ENCODE measurements around the gene NPRL2. TPM values are rescaled to one million over a fixed set of nuclear protein-coding genes. Genes with fewer than 3 reads are reported as not detected.

NPRL2 gene
- total and polyA plus RNA-seq, 2 of the 13 experiments (the other 11 are each of a cell fraction or from before 2014, with no cell fraction given): 30.6 to 51.4 TPM

DNA sequence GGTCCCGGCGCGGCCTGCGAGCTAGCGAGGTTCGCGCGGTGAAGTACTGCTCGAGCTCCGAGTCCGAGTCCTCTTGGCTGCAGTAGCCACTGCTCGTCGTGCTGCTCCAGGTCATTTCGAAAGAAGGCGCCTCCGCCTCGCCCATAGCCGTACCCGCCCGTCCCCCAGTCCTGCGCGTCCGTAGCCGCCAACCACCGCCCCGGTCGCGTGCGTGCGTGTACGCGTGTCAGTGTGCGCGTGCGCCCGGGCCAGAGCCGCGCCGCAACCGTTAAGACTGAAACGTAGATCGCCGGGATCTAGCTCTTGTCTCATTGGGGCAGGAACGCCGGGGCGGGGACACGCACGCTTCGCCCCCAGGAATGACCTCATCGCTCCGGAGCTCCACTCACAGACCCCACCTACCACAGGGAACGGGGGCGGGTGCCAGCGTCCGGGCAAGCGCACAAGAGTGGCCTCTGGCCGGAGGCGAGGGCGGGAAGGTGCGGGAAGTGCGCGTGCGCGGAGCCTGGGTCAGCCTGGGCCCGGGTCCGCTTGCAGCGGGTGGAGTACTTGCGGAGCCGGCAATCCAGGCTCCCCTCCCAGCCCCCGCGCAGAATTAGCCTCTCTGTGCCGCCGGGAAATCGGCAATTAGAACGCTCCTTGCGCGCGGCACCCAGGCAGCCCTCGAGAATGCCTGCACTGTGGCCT is 13.3 kb downstream of the NPRL2 start (continued):
- TF ChIP-seq HNF1A (IDR thresholded peaks at IDR 0.05; ENCODE audit: low read depth) (no peak), HNF1A (CRISPR knock-in tag; IDR thresholded peaks at IDR 0.05; ENCODE audit: borderline replicate concordance) (0 out of 2 replicates have a peak, but pooled peaks have one; percentile 50), ZNF382 (CRISPR knock-in tag; IDR thresholded peaks at IDR 0.05; ENCODE audit: borderline replicate concordance) (no peak), ZC3H13 (CRISPR knock-in tag; IDR thresholded peaks at IDR 0.05) (peak; percentile 92), ZNF235 (CRISPR knock-in tag; IDR thresholded peaks at IDR 0.05; ENCODE audit: borderline replicate concordance) (peak; percentile 94; the same call in 1 of the 2 replicates), ZNF33B (CRISPR knock-in tag; IDR thresholded peaks at IDR 0.05) (no peak; the same call in 1 of the 2 replicates), ZNF282 (IDR thresholded peaks at IDR 0.05; ENCODE audit: partially characterized antibody) (no peak), SRSF4 (IDR thresholded peaks at IDR 0.05; ENCODE audit: low read depth, low read length, poor library complexity, severe bottlenecking) (no peak), ZNF136 (CRISPR knock-in tag; IDR thresholded peaks at IDR 0.05; ENCODE audit: low read depth) (peak; percentile 62; the same call in 1 of the 2 replicates), ZNF383 (CRISPR knock-in tag; IDR thresholded peaks at IDR 0.05; ENCODE audit: borderline replicate concordance) (no peak), PBX2 (CRISPR knock-in tag; IDR thresholded peaks at IDR 0.05) (no peak), SALL2 (CRISPR knock-in tag; IDR thresholded peaks at IDR 0.05) (peak; percentile 84), IKZF4 (CRISPR knock-in tag; IDR thresholded peaks at IDR 0.05; ENCODE audit: borderline replicate concordance, low read depth, not compliant biosample characterization) (no peak), ZNF761 (CRISPR knock-in tag; conservative IDR thresholded peaks at IDR 0.05) (peak; percentile 92)
- TF ChIP-seq, protein P1, sequence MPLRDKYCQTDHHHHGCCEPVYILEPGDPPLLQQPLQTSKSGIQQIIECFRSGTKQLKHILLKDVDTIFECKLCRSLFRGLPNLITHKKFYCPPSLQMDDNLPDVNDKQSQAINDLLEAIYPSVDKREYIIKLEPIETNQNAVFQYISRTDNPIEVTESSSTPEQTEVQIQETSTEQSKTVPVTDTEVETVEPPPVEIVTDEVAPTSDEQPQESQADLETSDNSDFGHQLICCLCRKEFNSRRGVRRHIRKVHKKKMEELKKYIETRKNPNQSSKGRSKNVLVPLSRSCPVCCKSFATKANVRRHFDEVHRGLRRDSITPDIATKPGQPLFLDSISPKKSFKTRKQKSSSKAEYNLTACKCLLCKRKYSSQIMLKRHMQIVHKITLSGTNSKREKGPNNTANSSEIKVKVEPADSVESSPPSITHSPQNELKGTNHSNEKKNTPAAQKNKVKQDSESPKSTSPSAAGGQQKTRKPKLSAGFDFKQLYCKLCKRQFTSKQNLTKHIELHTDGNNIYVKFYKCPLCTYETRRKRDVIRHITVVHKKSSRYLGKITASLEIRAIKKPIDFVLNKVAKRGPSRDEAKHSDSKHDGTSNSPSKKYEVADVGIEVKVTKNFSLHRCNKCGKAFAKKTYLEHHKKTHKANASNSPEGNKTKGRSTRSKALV (CRISPR knock-in tag; IDR thresholded peaks at IDR 0.05): peak; percentile 64
- TF ChIP-seq, protein P2, sequence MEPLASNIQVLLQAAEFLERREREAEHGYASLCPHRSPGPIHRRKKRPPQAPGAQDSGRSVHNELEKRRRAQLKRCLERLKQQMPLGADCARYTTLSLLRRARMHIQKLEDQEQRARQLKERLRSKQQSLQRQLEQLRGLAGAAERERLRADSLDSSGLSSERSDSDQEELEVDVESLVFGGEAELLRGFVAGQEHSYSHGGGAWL (CRISPR knock-in tag; IDR thresholded peaks at IDR 0.05): peak; percentile 81; the same call in 1 of the 2 replicates
- TF ChIP-seq, protein P3, sequence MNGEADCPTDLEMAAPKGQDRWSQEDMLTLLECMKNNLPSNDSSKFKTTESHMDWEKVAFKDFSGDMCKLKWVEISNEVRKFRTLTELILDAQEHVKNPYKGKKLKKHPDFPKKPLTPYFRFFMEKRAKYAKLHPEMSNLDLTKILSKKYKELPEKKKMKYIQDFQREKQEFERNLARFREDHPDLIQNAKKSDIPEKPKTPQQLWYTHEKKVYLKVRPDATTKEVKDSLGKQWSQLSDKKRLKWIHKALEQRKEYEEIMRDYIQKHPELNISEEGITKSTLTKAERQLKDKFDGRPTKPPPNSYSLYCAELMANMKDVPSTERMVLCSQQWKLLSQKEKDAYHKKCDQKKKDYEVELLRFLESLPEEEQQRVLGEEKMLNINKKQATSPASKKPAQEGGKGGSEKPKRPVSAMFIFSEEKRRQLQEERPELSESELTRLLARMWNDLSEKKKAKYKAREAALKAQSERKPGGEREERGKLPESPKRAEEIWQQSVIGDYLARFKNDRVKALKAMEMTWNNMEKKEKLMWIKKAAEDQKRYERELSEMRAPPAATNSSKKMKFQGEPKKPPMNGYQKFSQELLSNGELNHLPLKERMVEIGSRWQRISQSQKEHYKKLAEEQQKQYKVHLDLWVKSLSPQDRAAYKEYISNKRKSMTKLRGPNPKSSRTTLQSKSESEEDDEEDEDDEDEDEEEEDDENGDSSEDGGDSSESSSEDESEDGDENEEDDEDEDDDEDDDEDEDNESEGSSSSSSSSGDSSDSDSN (CRISPR knock-in tag; IDR thresholded peaks at IDR 0.05): peak; percentile 85

Measured in HepG2 (cell line).